ENCODE results near the gene PMAIP1. TPM values are rescaled to one million over a fixed set of nuclear protein-coding genes. Genes with fewer than 3 reads are reported as not detected.

Gene PMAIP1
- polyA plus RNA-seq, 1 of the 3 experiments (the other 2 are of a cell fraction) = 76.9 TPM

GRCh38 chr18:59906203-59906602, 6.4 kb downstream of the PMAIP1 start:
- no peaks in the 10 kb centered on the region for H3K9me2 ChIP-seq
- no peak for DNase-seq
- H3K4me2 ChIP-seq = peak overlapping the region; percentile 10; the same call in 1 of the 2 replicates
- 84% methylated on average over 3 of the region's 3 CpGs for WGBS (ENCODE audit: low lambda C conversion rate)
- H3K4me3 ChIP-seq (ENCODE audit: low read depth in 2 of 2, low read length in 1 of 2) = no peak overlapping the region
- peaks cover 25% of the 10 kb centered on the region for H4K20me1 ChIP-seq (ENCODE audit: insufficient read depth)
- no peaks in the 10 kb centered on the region for H3K9me3 ChIP-seq
- peaks cover 21 to 23% of the 10 kb centered on the region in 2 experiments for H3K36me3 ChIP-seq (replicated peaks in 1 of 2; ENCODE audit: control insufficient read depth in 1 of 2, insufficient read depth in 2 of 2, low read length in 1 of 2)
- H3K27ac ChIP-seq (ENCODE audit: low read depth in 2 of 2, low read length in 1 of 2) = peak overlapping the region in 1 of 2 experiments; percentile 68; a peak in 3 of 4 replicates
- H3K4me1 ChIP-seq (ENCODE audit: control insufficient read depth in 1 of 2, insufficient read depth in 2 of 2, low read depth in 1 of 2, low read length in 1 of 2) = peaks cover 12 to 29% of the 10 kb centered on the region in 2 experiments
- peaks cover 58% of the 10 kb centered on the region for H3F3A ChIP-seq (replicated peaks; ENCODE audit: insufficient read depth)
- CTCF ChIA-PET = interaction anchor here (0.8 to 1.5 kb wide), 2 partner anchors 80 to 82 kb away, joined by 3 read pairs; no protein-coding TSS in a partner anchor
- no peaks in the 10 kb centered on the region for H3K27me3 ChIP-seq (ENCODE audit: insufficient read depth)
- peaks cover 32% of the 10 kb centered on the region for H3K79me2 ChIP-seq (ENCODE audit: insufficient read depth)
- TF ChIP-seq NFIC (IDR thresholded peaks at IDR 0.05; ENCODE audit: borderline replicate concordance) = no peak
- no peak for TF ChIP-seq RCOR1 (IDR thresholded peaks at IDR 0.05; ENCODE audit: low read length)
- no peak for TF ChIP-seq FOXM1 (IDR thresholded peaks at IDR 0.05; ENCODE audit: low read depth)
- no peak for TF ChIP-seq ELF1 (IDR thresholded peaks at IDR 0.05)
- TF ChIP-seq YY1 (IDR thresholded peaks at IDR 0.05; ENCODE audit: low read depth) = no peak
- no peak for TF ChIP-seq CHD2 (IDR thresholded peaks at IDR 0.05; ENCODE audit: low read length, partially characterized antibody)
- no peak overlapping the region for H2AFZ ChIP-seq (ENCODE audit: low read depth)
- POLR2A ChIA-PET = no interaction called here
- no peak overlapping the region for H3K9ac ChIP-seq

- no peak for DNase-seq
- Histone ChIP-seq H3K79me2 (ENCODE audit: insufficient read depth) (peaks cover 22% of the 10 kb centered on the region), H3K4me2 (no peak overlapping the region), H3K4me3 (ENCODE audit: low read depth in 2 of 2, low read length in 1 of 2) (no peak overlapping the region), H3F3A (replicated peaks; ENCODE audit: insufficient read depth) (peaks cover 59% of the 10 kb centered on the region), H2AFZ (ENCODE audit: low read depth) (peak overlapping the region; percentile 44), H3K9me3 (no peaks in the 10 kb centered on the region), H3K27me3 (ENCODE audit: insufficient read depth) (no peaks in the 10 kb centered on the region), H3K4me1 (ENCODE audit: control insufficient read depth in 1 of 2, insufficient read depth in 2 of 2, low read depth in 1 of 2, low read length in 1 of 2) (peaks cover 4 to 29% of the 10 kb centered on the region in 2 experiments), H3K27ac (ENCODE audit: low read depth in 2 of 2, low read length in 1 of 2) (peak overlapping the region; percentile 56 to 68; a peak in 3 of 4 replicates), H3K36me3 (replicated peaks in 1 of 2; ENCODE audit: control insufficient read depth in 1 of 2, insufficient read depth in 2 of 2, low read length in 1 of 2) (peaks cover 18 to 21% of the 10 kb centered on the region in 2 experiments), H4K20me1 (ENCODE audit: insufficient read depth) (peaks cover 15% of the 10 kb centered on the region), H3K9me2 (no peaks in the 10 kb centered on the region), H3K9ac (peak overlapping the region; percentile 5; the same call in 1 of the 2 replicates)
- WGBS (ENCODE audit: low lambda C conversion rate) = 37% methylated on average over 5 of the region's 5 CpGs
- ChIA-PET CTCF (interaction anchor here (1.1 to 1.5 kb wide), 2 partner anchors 17 to 81 kb away, joined by 3 read pairs; no protein-coding TSS in a partner anchor), POLR2A (no interaction called here)
- TF ChIP-seq MEF2A (IDR thresholded peaks at IDR 0.05; ENCODE audit: borderline replicate concordance, low read depth) (0 out of 2 replicates have a peak, but pooled peaks have one; percentile 6), EP300 (IDR thresholded peaks at IDR 0.05; ENCODE audit: borderline replicate concordance in 1 of 2, low read depth in 1 of 2, low read length in 1 of 2) (peak in 1 of 2 experiments; percentile 50; a peak in 1 of 4 replicates), FOXM1 (IDR thresholded peaks at IDR 0.05; ENCODE audit: low read depth) (peak; percentile 78; the same call in 1 of the 2 replicates), RXRA (IDR thresholded peaks at IDR 0.05; ENCODE audit: borderline replicate concordance, low read depth) (no peak), SIN3A (IDR thresholded peaks at IDR 0.05; ENCODE audit: borderline replicate concordance, low read depth, low read length) (no peak), NRF1 (IDR thresholded peaks at IDR 0.05; ENCODE audit: low read depth, low read length) (no peak), TCF12 (IDR thresholded peaks at IDR 0.05) (peak; percentile 69), RAD21 (IDR thresholded peaks at IDR 0.05; ENCODE audit: low read length) (no peak)
These were observed 7.4 kb downstream of the PMAIP1 start for GRCh38 chr18:59907172-59907571.

GRCh38 chr18:59907660-59908059, 7.9 kb downstream of the PMAIP1 start:
- Histone ChIP-seq H3K9me3 (no peaks in the 10 kb centered on the region), H3K9ac (no peak overlapping the region), H3K79me2 (ENCODE audit: insufficient read depth) (peaks cover 17% of the 10 kb centered on the region), H3K4me1 (ENCODE audit: control insufficient read depth in 1 of 2, insufficient read depth in 2 of 2, low read depth in 1 of 2, low read length in 1 of 2) (peaks cover 4 to 29% of the 10 kb centered on the region in 2 experiments), H2AFZ (ENCODE audit: low read depth) (peak overlapping the region; percentile 44; the same call in 1 of the 2 replicates), H3K4me2 (no peak overlapping the region), H3K4me3 (ENCODE audit: low read depth in 2 of 2, low read length in 1 of 2) (no peak overlapping the region), H3K27me3 (ENCODE audit: insufficient read depth) (no peaks in the 10 kb centered on the region), H3F3A (replicated peaks; ENCODE audit: insufficient read depth) (peaks cover 60% of the 10 kb centered on the region), H4K20me1 (ENCODE audit: insufficient read depth) (peaks cover 10% of the 10 kb centered on the region), H3K36me3 (replicated peaks in 1 of 2; ENCODE audit: control insufficient read depth in 1 of 2, insufficient read depth in 2 of 2, low read length in 1 of 2) (peaks cover 15 to 19% of the 10 kb centered on the region in 2 experiments), H3K27ac (ENCODE audit: low read depth in 2 of 2, low read length in 1 of 2) (peak overlapping the region; percentile 7 to 68; a peak in 1 of 4 replicates), H3K9me2 (no peaks in the 10 kb centered on the region)
- no peak for DNase-seq
- POLR2A ChIA-PET = no interaction called here
- 91% methylated on average over 4 of the region's 4 CpGs for WGBS (ENCODE audit: low lambda C conversion rate)
- CTCF ChIA-PET = interaction anchor here (1.1 kb wide), 1 partner anchor 16 kb away, joined by 3 read pairs; no protein-coding TSS in a partner anchor
- TF ChIP-seq YY1 (IDR thresholded peaks at IDR 0.05; ENCODE audit: low read depth) = no peak
- TF ChIP-seq NFIC (IDR thresholded peaks at IDR 0.05; ENCODE audit: borderline replicate concordance) = no peak
- TF ChIP-seq ELF1 (IDR thresholded peaks at IDR 0.05) = no peak
- no peak for TF ChIP-seq EP300 (IDR thresholded peaks at IDR 0.05; ENCODE audit: borderline replicate concordance in 1 of 2, low read depth in 1 of 2, low read length in 1 of 2)
